ENCODE results near the gene GGA1.
"Not testable (repeated sequence)": the region's sequence is repeated elsewhere in the genome, so short reads cannot be mapped to it uniquely, and the experiment has no call there.

Gene GGA1

GRCh38 chr22:37609240-37610152 is 862 bp downstream of the GGA1 start:
- peak; percentile 52 for DNase-seq (ENCODE audit: low spot score)

- not testable (repeated sequence) for DNase-seq (ENCODE audit: low spot score)
Measured at GRCh38 chr22:37610153-37610475, 1.5 kb downstream of the GGA1 start.

- DNase-seq (ENCODE audit: low spot score) = no peak
Measured at GRCh38 chr22:37610480-37611129, 2.0 kb downstream of the GGA1 start.

GRCh38 chr22:37611207-37611606 is 2.6 kb downstream of the GGA1 start:
- DNase-seq (ENCODE audit: low spot score) = no peak

GRCh38 chr22:37616201-37617083 is 7.8 kb downstream of the GGA1 start:
- no peak for DNase-seq (ENCODE audit: low spot score)

- no peak for DNase-seq (ENCODE audit: low spot score)
Measured at GRCh38 chr22:37617431-37617830, 8.8 kb downstream of the GGA1 start.

GRCh38 chr22:37618072-37618656 is 9.5 kb downstream of the GGA1 start:
- no peak for DNase-seq (ENCODE audit: low spot score)

- no peak for DNase-seq (ENCODE audit: low spot score)
Measured at GRCh38 chr22:37618674-37619073, 10.0 kb downstream of the GGA1 start.

GRCh38 chr22:37619991-37620390 is 11.4 kb downstream of the GGA1 start:
- DNase-seq (ENCODE audit: low spot score) = no peak

GRCh38 chr22:37621352-37621860 is 12.8 kb downstream of the GGA1 start:
- DNase-seq (ENCODE audit: low spot score) = no peak

GRCh38 chr22:37623075-37624016 is 14.7 kb downstream of the GGA1 start:
- peak; percentile 46 for DNase-seq (ENCODE audit: low spot score)

- no peak for DNase-seq (ENCODE audit: low spot score)
Measured at GRCh38 chr22:37624017-37624365, 15.4 kb downstream of the GGA1 start.

- no peak for DNase-seq (ENCODE audit: low spot score)
Measured at GRCh38 chr22:37624876-37625275, 16.2 kb downstream of the GGA1 start.

- DNase-seq (ENCODE audit: low spot score) = no peak
Measured at GRCh38 chr22:37625737-37626136, 17.1 kb downstream of the GGA1 start.

- no peak for DNase-seq (ENCODE audit: low spot score)
Measured at GRCh38 chr22:37626144-37626543, 17.5 kb downstream of the GGA1 start.

GRCh38 chr22:37626556-37627075 is 18.0 kb downstream of the GGA1 start:
- no peak for DNase-seq (ENCODE audit: low spot score)

- no peak for DNase-seq (ENCODE audit: low spot score)
Measured at GRCh38 chr22:37627121-37627520, 18.5 kb downstream of the GGA1 start.

- no peak for DNase-seq (ENCODE audit: low spot score)
Measured at GRCh38 chr22:37627545-37627944, 18.9 kb downstream of the GGA1 start.

GRCh38 chr22:37628830-37629229 is 20.2 kb downstream of the GGA1 start:
- DNase-seq (ENCODE audit: low spot score) = no peak

- DNase-seq (ENCODE audit: low spot score) = no peak
Measured at GRCh38 chr22:37629928-37630327, 21.3 kb downstream of the GGA1 start.

Measured in RKO (cell line).